ENCODE measurements around the gene PLB1.

Gene PLB1

DNA sequence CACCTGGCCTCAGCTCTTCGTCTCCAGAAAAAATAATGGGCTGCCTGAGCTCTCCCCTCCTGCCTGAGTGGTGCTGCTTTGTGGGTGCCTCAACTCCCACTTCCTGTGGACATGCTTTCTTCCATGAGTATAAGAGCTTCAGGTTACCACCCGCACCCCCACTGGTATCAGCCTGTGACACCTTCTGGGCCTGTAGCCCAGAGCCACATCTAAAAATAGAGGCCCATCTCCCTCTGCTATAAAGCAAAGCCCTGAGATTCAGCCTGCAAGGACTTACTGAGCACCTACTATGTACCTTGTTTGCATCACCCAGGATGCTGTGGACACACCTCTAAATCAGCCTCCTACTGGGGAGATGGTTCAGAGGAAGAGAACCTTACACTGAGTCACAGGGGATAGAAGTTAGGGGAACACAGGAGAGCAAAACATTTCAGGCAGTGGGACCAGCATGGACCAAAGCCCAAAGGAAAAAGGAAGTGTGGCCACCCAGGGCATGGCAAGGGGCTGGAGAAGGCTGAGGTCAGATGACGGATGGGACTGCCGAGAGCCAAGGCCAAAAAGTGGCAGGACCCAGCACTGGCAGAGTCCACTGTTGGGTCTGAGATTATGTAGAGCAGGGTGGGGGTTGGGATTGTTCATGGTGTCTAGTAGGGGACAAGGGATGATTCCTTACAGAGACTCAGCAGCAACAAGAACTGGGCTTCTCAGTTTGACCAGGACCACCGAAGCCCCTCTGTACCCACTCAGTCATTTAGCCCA, 132.0 kb downstream of the PLB1 start:
- no peak for DNase-seq
- ATAC-seq: no peak

DNA sequence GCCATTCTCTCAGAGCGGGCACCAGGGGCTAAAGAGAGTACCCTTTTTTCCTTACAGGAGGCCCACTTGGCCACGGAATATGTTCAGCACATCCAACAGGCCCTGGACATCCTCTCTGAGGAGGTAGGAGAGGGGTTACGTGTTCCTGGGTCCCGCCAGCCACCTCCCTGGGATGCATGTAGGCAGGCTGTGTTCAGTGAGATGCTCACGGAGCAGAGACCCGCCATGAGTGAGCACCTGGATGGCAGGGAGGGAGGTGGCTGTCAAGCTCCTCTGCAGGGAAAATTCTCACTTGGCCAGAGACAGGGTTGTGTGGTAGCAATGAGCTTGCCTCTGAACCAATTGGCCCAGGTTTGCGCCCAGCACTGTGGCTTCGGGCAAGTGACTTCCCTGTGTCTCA, 132.6 kb downstream of the PLB1 start:
- ATAC-seq (no peak), DNase-seq (no peak)

DNA sequence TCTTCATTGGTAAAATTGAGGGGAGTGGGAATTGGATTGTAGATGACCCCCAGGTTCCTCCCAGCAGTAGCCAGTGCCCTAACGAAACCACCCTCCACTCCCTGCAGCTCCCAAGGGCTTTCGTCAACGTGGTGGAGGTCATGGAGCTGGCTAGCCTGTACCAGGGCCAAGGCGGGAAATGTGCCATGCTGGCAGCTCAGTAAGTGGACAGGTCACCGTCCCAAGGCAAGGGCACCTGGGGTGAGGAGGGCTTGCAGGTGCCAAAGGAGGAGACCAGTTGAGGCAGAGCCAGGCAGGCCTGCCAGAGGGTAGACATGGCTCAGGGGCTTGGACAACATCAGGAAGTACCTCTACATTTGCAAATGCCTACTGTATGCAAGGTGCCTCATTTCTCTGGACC, 133.1 kb downstream of the PLB1 start:
- no peak for DNase-seq
- no peak for ATAC-seq

DNA sequence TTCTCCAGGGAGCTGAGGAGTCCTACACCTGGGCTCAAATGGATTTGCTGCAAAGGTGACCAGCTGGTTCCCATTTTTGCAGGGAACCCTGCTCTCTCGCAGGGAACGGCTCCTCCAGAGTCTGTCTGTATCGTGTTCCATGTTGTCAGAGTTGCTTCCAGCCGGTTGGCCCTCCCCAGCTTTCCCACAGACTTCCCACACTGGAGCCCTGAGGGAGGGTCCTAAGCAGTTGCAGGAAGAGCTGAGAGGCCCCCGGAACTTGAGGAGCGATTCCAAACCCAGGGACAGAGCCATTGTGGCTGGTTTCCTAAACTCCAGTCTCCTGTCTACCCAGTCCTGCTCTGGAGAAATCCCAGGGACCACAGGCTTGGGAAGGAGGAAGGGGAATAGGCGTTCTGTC, 134.1 kb downstream of the PLB1 start:
- DNase-seq: no peak
- no peak for ATAC-seq

DNA sequence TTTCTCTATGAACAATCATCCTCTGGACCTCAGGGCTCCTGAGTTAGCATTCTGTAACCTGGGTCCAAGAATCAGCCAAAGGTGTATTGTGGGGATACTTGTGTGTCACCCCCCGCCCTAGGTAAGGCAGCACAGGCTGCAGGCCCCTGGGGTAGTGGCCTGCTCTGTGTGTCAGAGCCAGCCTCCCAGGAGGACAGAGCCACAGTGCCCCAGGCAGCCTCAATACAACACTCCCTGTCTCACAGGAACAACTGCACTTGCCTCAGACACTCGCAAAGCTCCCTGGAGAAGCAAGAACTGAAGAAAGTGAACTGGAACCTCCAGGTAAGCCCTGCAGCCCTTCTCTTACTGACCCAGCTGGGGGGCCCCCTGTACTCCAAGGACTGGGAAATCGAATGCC, 134.5 kb downstream of the PLB1 start:
- DNase-seq: no peak
- ATAC-seq: no peak

DNA sequence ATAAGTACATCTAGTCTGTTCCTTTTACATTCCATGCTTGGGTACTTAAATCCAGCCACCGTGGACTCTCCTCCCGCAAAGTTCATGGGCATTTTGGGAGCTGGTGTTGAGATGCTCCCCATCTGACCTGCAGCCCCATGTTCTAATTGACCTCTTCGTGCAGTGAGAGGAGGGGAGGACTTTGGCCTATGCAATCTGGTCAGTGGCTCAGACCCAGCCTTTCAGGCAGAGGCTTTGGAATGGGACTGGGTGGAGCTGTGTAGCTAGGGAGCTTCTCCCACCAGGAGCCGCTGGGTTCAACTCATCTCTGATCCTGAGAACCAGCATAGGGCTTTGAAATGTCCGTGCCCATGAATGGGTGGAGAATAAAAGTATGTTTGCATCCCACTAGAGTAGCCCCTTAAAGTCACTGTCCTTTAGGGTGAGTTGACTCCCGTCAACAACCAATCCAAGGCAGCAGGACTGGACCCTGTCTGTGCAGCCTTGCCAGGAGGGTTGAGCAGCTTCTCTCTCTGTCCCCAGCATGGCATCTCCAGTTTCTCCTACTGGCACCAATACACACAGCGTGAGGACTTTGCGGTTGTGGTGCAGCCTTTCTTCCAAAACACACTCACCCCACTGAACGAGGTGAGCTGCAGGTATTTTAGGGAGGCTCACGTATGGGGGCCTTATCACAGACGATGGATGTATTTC, 135.8 kb downstream of the PLB1 start:
- DNase-seq: no peak

DNA sequence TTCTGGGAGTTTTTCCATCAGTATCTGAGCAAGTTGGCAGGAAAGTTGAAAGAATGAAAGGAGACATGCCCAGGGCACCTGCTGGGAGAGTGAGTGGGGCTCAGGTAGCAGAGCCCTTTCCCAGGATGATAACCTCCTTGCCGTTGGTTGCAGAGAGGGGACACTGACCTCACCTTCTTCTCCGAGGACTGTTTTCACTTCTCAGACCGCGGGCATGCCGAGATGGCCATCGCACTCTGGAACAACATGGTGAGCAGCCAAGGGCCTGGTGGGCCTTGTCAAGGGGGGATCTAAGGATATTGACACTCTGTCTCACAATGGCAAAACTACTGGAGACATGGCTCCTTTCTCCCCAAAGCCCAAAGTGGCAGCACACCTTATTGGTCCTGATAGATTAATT, 136.9 kb downstream of the PLB1 start:
- no peak for ATAC-seq

More for the DNA sequence above, 135.8 kb downstream of the PLB1 start:
- ATAC-seq: no peak

DNA sequence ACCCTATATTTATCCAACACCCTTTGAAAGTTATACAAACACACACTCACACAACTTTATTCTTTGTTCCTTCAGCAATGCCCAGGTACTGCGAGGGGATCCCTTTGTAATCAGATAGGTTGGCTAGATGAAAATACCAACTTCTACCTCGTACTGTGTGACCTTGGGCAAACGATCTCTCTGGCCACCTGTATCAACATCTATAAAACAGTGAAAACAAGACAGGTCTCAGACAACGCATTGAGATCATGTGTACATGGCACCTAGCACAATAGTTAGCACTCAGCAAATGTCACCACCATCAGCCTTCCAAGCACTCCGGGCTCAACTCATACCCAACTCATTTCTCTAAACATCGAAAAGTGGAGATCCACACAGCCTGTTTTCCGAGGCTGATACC, 137.3 kb downstream of the PLB1 start:
- ATAC-seq (no peak), DNase-seq (no peak)

More for the DNA sequence above, 136.9 kb downstream of the PLB1 start:
- DNase-seq: no peak

DNA sequence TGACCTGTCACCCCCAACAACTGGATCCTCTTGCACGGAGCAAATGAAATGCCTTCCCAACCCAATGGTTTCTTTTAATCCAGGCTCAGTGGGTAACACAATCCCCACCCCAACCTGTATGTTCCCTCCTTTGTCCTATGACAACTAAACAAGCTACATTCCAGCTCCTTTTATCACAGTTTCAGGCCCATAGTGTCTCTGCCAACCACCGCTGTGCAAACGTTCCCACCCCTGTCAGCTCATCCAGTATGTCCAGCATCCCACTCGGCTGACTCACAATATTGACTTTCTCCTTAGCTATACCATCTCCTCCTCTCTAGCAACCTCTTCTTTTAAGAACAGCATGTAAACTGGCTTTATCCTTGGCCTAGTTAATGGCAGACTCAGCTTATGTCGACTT, 137.9 kb downstream of the PLB1 start:
- DNase-seq (no peak), ATAC-seq (no peak)

DNA sequence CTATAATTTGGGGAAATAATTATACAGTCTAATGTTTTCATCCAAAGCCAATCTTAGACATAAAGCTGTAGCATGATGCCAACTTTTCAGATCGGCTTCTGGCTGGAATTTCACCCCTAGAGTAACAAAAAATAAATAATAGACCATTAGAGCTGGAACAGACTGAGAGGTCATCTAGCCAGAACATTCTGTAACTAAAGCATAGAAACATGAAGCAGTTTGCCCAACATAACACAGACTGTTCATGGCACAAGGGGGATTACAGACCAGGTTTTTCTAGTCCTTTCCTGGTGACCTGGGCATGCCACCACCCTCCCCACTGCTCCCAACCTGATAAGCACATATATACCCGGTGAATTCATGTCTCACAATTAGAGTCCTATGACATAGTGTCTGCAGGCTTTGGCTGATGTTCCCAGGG, 139.3 kb downstream of the PLB1 start:
- DNase-seq: no peak
- no peak for ATAC-seq

DNA sequence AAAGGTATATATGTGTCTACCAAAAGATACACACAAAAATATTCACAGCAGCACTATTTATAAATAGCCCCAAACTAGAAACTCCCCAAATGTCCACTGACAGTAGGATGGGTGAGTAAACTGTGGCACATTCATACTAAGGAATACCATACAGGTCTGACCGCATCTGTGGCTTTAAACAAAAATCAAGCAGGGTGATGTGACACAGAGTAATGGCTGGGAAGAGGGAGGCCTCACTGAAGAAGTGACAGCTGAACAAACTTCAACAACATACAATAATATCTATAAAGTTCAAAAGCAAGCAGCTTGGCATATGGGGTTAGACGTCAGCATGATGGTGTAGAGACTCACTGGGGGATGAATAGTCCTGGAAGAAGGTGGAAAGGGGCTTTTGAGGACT, 140.6 kb downstream of the PLB1 start:
- DNase-seq: no peak
- ATAC-seq: no peak

DNA sequence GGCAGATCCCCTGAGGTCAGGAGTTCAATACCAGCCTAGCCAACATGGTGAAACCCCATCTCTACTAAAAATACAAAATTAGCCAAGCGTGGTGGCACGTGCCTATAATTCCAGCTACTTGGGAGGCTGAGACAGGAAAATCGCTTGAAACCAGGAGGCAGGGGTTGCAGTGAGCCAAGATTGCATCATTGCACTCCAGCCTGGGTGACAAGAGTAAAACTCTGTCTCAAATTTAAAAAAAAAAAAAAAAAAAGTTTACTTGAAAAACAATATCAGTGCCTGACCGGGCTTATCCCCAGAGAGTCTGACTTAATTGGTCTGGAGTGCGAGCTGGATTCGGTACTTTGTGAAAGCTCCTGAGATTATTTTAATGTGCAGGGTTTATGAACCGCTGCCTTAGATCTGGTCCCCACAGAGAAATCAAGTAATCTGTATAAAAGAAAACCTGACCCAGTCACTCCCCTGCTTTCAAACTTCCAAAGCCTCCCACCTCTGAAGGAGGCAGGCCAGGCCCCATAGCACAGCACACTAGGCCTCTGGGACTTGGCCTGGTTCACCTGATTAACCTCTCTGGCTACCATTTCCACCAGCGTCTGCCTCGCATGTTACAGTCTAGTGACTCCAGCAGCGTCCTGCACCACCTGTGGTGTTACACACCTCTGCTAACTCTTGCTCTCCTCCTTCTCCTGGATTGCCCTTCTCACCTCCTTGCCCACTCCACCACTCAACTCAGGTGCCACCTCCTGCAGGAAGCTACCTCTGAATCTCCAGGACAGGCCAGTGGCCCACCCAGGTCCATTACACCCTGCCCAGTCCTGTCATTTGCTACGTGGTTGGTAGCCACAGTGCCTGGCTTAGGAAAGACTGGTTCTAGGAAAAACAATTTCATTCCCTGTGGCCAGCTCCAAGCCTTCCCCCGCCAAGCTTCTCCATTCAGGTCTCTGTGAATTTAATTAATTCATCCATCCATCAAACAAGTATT, 141.5 kb downstream of the PLB1 start:
- no peak for DNase-seq
- no peak for ATAC-seq

DNA sequence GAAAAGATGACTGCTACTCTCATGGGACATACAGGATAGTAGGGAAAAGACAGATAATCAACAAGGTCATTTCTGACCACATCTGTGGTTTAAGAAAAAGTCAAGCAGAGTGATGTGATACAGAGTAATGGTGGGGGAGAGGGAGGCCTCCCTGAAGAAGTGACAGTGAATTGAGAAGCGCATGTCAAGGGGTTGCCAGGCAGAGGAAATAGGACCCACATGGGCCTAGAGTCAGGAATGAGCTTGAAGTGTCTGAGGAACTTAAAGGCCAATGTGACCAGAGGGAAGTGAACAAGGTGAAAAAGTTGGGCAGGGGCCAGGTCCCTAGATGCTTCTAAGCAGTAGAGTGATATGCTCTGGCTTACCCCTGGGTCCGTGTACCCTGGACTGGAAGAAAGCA, 142.2 kb downstream of the PLB1 start:
- ATAC-seq: peak; percentile 66
- no peak for DNase-seq

DNA sequence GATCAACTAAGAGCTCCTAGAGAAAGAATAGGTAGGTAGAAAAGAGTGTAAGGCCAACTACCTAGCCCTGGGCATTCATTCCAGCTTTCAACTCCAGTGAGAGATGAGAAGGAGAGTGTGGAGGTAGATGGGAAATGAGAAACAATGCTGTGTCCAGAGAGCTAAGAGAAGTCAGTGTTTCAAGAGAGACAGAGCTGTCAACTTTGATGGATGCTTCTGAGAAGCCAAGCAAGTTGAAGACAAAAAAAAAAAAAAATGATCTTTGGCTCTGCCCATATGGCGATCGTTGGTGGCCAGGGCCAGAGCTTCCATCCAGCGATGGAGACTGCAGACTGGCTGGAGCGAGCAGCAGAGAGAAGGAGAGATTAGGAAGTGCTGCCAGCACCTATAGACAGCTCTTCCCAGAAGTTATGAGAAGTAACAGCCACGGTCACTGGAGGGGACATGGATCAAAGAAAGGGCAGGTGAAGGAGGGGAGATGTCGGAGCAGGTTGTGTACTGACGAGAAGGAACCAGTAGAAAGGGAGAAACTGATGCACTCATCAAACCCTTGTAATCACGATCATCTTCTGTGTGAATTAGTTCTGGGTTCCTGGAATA, 143.3 kb downstream of the PLB1 start:
- ATAC-seq (no peak), DNase-seq (no peak)

DNA sequence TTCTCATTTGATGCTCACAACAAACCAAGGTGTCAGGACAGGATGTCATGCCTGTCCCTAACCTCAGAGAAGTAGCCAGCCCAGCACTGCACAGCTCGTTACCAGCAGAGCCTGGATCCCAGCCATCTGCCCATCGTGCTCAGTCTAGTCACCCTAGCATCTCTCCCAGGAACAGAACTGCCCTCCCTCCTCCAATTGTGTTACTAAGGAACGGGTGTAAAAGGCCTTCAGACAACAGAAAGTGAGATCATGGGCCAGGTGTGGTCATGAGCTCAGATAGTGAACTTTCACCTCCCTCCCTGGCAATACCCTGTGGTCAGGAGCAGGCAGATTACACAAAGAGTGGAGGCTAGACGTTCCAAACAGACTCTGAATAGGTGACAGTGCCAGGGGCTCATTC, 144.0 kb downstream of the PLB1 start:
- ATAC-seq (peak; percentile 80), DNase-seq (no peak)

DNA sequence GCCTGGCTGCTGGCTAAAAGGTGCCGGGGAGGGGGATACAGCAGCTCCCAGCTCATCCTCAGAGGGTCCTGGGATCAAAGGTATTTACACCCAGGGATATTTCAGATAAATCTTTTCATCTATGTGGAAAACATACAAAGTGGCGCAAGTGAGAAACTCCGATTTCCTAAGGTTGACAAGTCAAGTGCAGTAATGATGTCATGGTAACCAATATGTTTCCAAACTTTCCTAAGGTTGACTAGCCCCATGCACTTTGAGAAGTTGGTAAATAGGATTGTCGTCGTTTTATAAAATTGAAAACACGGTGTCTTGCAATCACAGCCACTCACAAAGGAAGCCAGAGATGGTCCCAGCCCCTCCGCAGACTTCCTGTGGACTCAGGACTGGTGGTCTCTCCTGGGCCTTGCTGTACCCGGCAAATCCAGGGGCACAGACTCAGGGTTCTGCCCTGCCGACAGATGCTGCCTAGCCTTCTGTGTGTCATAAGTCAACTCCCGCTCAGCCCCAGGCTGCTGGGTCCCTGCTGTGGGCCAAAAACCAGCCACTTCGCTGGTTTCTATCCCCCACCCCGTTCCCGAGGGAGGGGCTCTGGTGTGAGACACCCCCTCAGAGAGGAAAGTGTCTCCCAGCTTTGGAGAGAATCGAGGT, 144.5 kb downstream of the PLB1 start:
- no peak for DNase-seq
- ATAC-seq: no peak

DNA sequence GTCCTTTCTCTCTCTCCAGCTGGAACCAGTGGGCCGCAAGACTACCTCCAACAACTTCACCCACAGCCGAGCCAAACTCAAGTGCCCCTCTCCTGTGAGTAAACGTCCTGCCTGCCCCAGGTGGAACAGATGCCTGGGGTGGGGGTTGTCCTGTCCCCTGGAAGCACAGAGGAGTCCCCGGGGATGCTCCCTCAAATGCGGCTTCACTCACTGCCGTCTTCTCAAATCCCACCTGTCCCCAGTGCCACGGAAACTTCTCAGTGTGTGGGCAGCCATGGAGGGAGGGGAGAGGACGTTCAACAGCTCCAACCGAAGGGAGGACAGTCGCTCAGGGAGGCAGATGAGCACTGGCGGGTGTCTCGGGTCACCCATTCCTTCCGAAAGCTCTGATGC, 145.0 kb downstream of the PLB1 start:
- ATAC-seq: no peak
- no peak for DNase-seq

DNA sequence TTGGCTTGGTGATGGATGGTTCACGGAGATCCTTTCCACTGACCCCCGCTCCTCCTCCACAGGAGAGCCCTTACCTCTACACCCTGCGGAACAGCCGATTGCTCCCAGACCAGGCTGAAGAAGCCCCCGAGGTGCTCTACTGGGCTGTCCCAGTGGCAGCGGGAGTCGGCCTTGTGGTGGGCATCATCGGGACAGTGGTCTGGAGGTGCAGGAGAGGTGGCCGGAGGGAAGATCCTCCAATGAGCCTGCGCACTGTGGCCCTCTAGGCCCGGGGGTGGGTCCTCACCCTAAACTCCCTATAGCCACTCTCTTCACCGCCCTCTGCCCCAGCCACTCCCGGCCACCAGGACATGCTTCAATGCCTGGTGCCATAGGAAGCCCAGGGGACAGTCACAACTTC, 146.9 kb downstream of the PLB1 start:
- ATAC-seq: no peak
- DNase-seq: no peak

DNA sequence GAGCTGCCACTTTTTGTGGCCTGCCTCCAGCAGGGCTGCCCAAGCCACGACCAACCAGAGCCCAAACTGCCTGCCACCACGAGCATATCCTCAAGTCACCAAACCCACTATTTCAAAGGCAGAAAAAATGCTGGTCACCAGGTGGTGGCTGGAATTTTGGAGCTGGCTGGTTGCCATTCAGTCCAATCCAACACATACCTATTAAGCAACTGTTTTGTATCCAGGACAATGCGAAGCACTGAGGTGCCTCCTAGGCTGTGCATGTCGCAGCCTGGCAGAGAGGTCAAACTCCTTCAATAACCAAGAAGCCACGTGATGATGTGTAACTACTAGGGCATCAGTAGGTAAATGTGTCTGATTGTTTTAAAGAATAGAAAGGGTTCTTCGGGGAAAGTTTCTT, 147.5 kb downstream of the PLB1 start:
- no peak for ATAC-seq
- no peak for DNase-seq

DNA sequence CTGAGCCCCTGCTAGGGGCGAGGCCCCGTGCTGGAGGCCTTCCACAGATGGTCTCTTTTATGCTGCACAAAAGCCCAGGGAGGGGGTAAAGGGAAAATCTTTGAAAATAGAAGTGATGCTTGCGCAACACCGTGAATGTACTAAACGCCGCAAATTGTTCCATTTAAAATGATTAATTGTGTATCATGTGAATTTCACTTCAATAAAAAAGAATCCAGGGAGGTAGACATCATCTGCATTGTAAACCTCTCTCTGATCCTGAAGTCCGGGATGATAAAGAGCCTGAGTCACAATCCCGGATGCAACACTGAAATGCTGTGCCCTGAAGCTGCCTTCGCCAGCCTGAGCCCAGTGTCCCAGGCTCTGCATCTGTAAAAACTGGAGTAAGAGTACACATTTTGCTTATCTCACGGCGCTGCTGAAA, 148.1 kb downstream of the PLB1 start:
- ATAC-seq: no peak

DNA sequence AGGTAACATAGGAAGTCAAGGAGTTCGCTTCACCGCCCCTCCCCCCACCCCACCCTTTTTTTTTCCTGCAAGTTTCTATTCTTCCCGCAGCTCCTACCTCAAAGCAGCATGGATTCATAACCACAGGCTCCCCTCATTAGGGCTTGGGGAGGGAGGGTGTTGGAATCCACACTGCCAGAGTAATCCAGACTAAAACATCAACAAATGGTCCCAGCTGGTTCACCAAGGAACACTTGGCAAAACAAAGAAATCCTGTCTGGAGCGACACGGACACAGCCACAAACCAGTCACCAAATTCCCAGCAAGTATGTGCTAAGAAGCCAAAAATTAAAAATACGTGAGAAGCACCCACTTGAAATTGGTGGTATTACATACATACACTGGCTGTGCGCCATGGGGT, 148.9 kb downstream of the PLB1 start:
- DNase-seq (no peak), ATAC-seq (no peak)

More for the DNA sequence above, 148.1 kb downstream of the PLB1 start:
- DNase-seq: no peak

DNA sequence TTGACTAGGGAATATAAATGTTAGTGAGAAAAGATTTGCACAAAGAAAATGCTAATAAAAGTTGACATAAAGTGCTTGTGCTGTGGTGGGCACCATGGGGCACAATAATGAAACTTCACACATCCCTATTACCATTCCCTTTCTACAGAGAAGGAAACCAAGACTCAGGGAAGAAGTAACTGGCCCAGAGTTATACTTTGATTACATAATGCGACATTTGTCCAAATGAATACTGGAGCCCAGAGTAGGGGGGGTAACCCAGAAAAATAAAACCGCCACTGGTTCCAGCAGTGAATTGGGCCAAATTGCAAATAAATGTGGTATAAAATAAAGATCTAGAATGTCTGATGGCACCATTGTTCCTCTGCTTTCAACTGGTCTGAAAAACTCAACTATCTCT, 149.7 kb downstream of the PLB1 start:
- ATAC-seq (no peak), DNase-seq (no peak)

All from stimulated activated naive CD8-positive, alpha-beta T cell treated with anti-CD3 and anti-CD28 coated beads, Interleukin-15, Interleukin-2, amounts not matched to agents 100 U/mL and 50 U/mL, for 24 hours (primary cell).